Ascending aorta (tissue), 2 donors: ENCODE data around the gene CCNH. TPM values are rescaled to one million over a fixed set of nuclear protein-coding genes. Genes with fewer than 3 reads are reported as not detected.

ENCODE experiments used
- DNase-seq, 2 donors: peaks; one replicate each; pipeline ENCODE4 v3.0.0-alpha.2; 2019; ENCODE audit warnings: low spot score in 2 of 2
- H3K27ac ChIP-seq, 2 donors: fragments of 200-600 bp; sonication (generic); one replicate each; pipeline ENCODE4 v1.5.1; 2016 to 2017; ENCODE audit warnings: mild to moderate bottlenecking in 1 of 2
- H3K27me3 ChIP-seq: fragments of 200-600 bp; sonication (generic); one replicate; pipeline ENCODE4 v1.5.1; 2017
- H3K36me3 ChIP-seq, 2 donors: fragments of 200-600 bp; sonication (generic); one replicate each; pipeline ENCODE4 v1.5.1; 2016
- H3K4me1 ChIP-seq, 2 donors: fragments of 200-600 bp; sonication (generic); one replicate each; pipeline ENCODE4 v1.5.1; 2016 to 2017; ENCODE audit warnings: mild to moderate bottlenecking in 1 of 2
- H3K4me3 ChIP-seq, 2 donors: fragments of 200-600 bp; sonication (generic); one replicate each; pipeline ENCODE4 v1.5.1; 2016 to 2017; ENCODE audit warnings: mild to moderate bottlenecking in 1 of 2
- H3K9me3 ChIP-seq, 2 donors: fragments of 200-600 bp; sonication (generic); one replicate each; pipeline ENCODE4 v1.5.1; 2016
- intact Hi-C: fragments of 100-400 bp; cut with DNase I; formaldehyde crosslinking; loops from one replicate; pipeline ENCODE4 v1.15.1; 2023
- total RNA-seq: library from RNA; depleted of rRNA; stranded (reverse); fragments of >200 nt; gene quantifications from one replicate; pipeline ENCODE4 v1.1.0, GENCODE V29; 2016
- TF ChIP-seq, protein P1 (sequence below), 3 experiments: fragments of 200-600 bp in 2 of 3; fragments of 450-650 bp in 1 of 3; sonication (generic) in 2 of 3; IDR thresholded peaks; one replicate each; pipeline ENCODE4 v1.5.1; 2016 to 2019; ENCODE audit warnings: antibody characterized with exemption in 3 of 3, mild to moderate bottlenecking in 1 of 3, moderate library complexity in 1 of 3

CCNH gene
- total RNA-seq, 1 donor from 2014 or later = 65.7 TPM

DNA sequence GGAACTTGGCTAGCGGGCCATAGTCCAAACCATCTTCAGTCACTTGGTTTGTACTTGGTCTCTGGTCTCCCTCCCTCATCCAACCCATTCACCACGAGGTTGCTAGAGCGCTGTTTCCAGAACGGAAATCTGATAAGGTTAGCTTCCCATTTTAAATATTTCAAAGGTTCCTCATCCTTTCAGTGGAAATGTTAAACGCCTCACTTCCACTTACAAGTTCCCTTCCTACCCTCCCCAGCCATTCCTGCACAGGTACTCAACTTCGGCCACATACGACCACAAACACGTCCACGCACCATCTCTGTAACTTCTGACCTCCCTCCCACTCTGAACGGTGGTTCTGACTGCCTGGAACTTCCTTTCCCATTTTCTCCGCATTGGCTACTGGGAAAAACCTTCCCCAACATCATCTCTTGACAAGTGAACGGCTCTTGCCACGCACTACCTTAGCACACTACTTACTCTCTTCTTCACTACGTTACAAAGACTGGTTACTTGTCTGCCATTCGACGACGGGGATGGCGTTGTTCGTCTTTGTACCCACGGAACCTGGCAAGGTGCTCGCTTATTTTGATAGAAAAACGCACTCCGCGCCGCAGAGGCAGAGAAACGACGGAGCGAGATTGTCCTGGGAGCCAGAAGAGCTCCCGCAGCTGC, 629 bp downstream of the CCNH start:
- H3K36me3 ChIP-seq = peaks cover 10 to 23% of the 10 kb centered on the region in 2 donors
- intact Hi-C loops = loop anchor here (2.0 to 10.0 kb wide), 5 partner anchors 145 to 853 kb away; partner anchors contain the start of genes COX7C, RASA1 and TMEM161B
- H3K9me3 ChIP-seq = no peaks in the 10 kb centered on the region
- H3K27me3 ChIP-seq = no peaks in the 10 kb centered on the region
- peaks cover 0 to 2% of the 10 kb centered on the region in 2 donors for H3K4me1 ChIP-seq
- H3K4me3 ChIP-seq = peak overlapping the region; percentile 78 to 79
- TF ChIP-seq, protein P1, sequence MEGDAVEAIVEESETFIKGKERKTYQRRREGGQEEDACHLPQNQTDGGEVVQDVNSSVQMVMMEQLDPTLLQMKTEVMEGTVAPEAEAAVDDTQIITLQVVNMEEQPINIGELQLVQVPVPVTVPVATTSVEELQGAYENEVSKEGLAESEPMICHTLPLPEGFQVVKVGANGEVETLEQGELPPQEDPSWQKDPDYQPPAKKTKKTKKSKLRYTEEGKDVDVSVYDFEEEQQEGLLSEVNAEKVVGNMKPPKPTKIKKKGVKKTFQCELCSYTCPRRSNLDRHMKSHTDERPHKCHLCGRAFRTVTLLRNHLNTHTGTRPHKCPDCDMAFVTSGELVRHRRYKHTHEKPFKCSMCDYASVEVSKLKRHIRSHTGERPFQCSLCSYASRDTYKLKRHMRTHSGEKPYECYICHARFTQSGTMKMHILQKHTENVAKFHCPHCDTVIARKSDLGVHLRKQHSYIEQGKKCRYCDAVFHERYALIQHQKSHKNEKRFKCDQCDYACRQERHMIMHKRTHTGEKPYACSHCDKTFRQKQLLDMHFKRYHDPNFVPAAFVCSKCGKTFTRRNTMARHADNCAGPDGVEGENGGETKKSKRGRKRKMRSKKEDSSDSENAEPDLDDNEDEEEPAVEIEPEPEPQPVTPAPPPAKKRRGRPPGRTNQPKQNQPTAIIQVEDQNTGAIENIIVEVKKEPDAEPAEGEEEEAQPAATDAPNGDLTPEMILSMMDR (IDR thresholded peaks at IDR 0.05) = no peak
- H3K27ac ChIP-seq = peak overlapping the region; percentile 95 to 98
- DNase-seq = peak in 1 of 2 donors; percentile 76

DNA sequence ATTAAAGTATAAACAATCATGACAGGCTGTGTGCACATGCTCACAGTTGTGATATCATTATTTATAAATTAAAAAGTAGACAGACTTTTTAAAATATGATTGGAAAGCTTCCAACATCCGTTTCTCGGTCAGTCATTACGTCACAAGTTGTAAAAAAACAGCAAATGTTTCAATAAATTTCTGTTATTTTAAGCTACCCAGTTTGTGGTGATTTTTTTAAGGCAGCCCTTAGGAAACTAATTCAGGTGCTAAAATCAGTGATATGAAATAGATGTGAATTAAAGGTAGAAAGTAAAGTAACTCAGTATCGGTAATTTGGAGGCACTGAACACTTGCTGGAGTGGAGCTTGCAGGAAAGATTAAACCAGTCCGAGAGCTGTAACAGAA, 1.2 kb downstream of the CCNH start:
- peaks cover 15 to 28% of the 10 kb centered on the region in 2 donors for H3K36me3 ChIP-seq
- intact Hi-C loops = loop anchor here (5.0 to 10.0 kb wide), 4 partner anchors 144 to 853 kb away; partner anchors contain the start of genes COX7C, RASA1 and TMEM161B

GRCh38 chr5:87410931-87411330, 1.8 kb downstream of the CCNH start:
- H3K27ac ChIP-seq = peak overlapping the region; percentile 95 to 98
- TF ChIP-seq, protein P1 (IDR thresholded peaks at IDR 0.05) = no peak
- DNase-seq = no peak
- no peaks in the 10 kb centered on the region for H3K9me3 ChIP-seq
- intact Hi-C loops = loop anchor here (5.0 to 10.0 kb wide), 4 partner anchors 144 to 854 kb away; partner anchors contain the start of genes COX7C, RASA1 and TMEM161B
- H3K4me1 ChIP-seq = peaks cover 0 to 2% of the 10 kb centered on the region in 2 donors
- no peaks in the 10 kb centered on the region for H3K27me3 ChIP-seq
- peak overlapping the region; percentile 78 to 79 for H3K4me3 ChIP-seq
- peaks cover 19 to 33% of the 10 kb centered on the region in 2 donors for H3K36me3 ChIP-seq

More for the DNA sequence above, 1.2 kb downstream of the CCNH start:
- no peak for DNase-seq
- H3K27me3 ChIP-seq = no peaks in the 10 kb centered on the region
- peak overlapping the region; percentile 78 to 79 for H3K4me3 ChIP-seq
- TF ChIP-seq, protein P1 (IDR thresholded peaks at IDR 0.05) = no peak
- H3K9me3 ChIP-seq = no peaks in the 10 kb centered on the region
- peak overlapping the region; percentile 95 to 98 for H3K27ac ChIP-seq
- H3K4me1 ChIP-seq = peaks cover 0 to 2% of the 10 kb centered on the region in 2 donors

GRCh38 chr5:87408204-87408603, 4.5 kb downstream of the CCNH start:
- no peak overlapping the region for H3K27ac ChIP-seq
- peaks cover 19 to 54% of the 10 kb centered on the region in 2 donors for H3K36me3 ChIP-seq
- no peak overlapping the region for H3K4me3 ChIP-seq
- H3K4me1 ChIP-seq = no peaks in the 10 kb centered on the region
- no peaks in the 10 kb centered on the region for H3K9me3 ChIP-seq
- H3K27me3 ChIP-seq = no peaks in the 10 kb centered on the region
- intact Hi-C loops = no loop called here
- DNase-seq = no peak
- TF ChIP-seq, protein P1 (IDR thresholded peaks at IDR 0.05) = no peak

DNA sequence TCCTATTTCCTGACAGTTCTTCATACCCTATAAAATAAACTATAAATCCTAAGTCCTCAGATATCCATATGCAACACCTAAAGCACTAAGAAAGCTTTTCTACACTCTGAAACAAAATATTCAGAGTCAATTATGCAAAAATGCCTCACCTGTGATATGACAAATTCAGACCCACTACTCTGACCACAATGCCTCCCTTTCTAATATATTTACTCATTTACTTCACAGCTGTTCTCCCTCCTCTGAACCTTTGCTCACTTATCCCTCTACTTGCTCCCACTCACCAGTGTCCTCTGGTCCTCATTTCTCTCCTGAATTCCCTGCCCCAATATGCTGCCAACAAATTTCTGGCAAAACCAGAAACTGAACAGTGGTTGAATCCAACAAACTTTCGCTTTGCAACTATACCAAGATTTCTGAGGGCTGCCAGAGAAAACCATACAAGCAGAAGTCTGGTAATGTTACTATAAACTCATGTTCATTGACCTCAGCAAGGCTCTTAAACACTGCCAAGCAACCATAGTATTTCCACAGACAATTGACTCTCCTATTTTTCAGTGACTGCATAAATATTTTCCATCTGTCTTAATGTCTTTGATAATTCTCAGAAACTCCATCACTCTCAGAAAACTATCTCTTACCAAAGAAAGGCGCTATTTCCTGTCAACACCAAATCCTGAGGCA, 7.1 kb downstream of the CCNH start:
- H3K4me1 ChIP-seq = no peaks in the 10 kb centered on the region
- no peak for DNase-seq
- no peaks in the 10 kb centered on the region for H3K9me3 ChIP-seq
- TF ChIP-seq, protein P1 (IDR thresholded peaks at IDR 0.05) = no peak
- H3K27ac ChIP-seq = no peak overlapping the region
- no peaks in the 10 kb centered on the region for H3K27me3 ChIP-seq
- H3K4me3 ChIP-seq = no peak overlapping the region
- intact Hi-C loops = no loop called here
- peaks cover 31 to 74% of the 10 kb centered on the region in 2 donors for H3K36me3 ChIP-seq
